Stomach (tissue), 4 donors: Measurements from ENCODE around the gene KRTAP5-10.
"Not testable (repeated sequence)": the region's sequence is repeated elsewhere in the genome, so short reads cannot be mapped to it uniquely, and the experiment has no call there.

Experiments used
- CTCF ChIP-seq, 7 experiments: fragments of 450-650 bp in 4 of 7; fragments of 200-600 bp in 3 of 7; sonication (generic) in 3 of 7; IDR thresholded peaks; one replicate each; pipeline ENCODE4 v1.5.1; 2016 to 2019; ENCODE audit warnings: antibody characterized with exemption in 7 of 7, control low read depth in 2 of 7, mild to moderate bottlenecking in 1 of 7
- EP300 ChIP-seq: sonication (generic); formaldehyde crosslinking; IDR thresholded peaks from one replicate; pipeline ENCODE4 v1.6.1; 2017; ENCODE audit warnings: antibody characterized with exemption

GRCh38 chr11:71567633-71568032 is 2.3 kb downstream of the KRTAP5-10 start:
- not testable (repeated sequence) for TF ChIP-seq CTCF (IDR thresholded peaks at IDR 0.05); EP300
